GM18505 (cell line): ENCODE results near the gene MTSS2.

Experiments
- ATAC-seq: cut with Tn5 transposase; IDR thresholded peaks from one replicate; pipeline ENCODE4 v1.9.1; 2021; ENCODE audit not compliant: unreplicated experiment
- POLR2A ChIP-seq: IDR thresholded peaks from 4 replicates; pipeline ENCODE4 v1.6.1; 2011; ENCODE audit warnings: borderline replicate concordance; ENCODE audit not compliant: insufficient read depth, insufficient read length; ENCODE audit errors: extremely low read depth

Gene MTSS2

DNA sequence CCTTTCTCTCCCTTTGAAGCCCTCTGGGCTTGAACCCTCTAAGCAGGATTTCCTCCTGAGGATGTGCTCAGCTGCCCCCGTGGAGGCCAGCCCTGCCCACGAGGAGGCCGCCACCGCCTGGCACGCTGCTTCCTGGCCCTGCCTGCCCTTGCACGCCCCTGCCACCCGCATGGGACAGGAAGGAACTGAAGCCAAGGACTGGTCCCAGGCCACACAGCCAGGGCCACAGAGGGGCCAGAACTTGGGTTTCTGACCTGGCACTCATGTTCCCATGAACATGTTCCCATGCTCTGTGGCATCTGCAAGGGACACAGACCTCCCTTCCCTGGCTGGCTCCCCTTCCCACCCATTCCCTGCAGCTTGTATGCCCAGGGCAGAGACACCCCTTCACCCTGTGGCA, 24.1 kb upstream of the MTSS2 start:
- TF ChIP-seq POLR2A, result no peak
- ATAC-seq, result no peak

DNA sequence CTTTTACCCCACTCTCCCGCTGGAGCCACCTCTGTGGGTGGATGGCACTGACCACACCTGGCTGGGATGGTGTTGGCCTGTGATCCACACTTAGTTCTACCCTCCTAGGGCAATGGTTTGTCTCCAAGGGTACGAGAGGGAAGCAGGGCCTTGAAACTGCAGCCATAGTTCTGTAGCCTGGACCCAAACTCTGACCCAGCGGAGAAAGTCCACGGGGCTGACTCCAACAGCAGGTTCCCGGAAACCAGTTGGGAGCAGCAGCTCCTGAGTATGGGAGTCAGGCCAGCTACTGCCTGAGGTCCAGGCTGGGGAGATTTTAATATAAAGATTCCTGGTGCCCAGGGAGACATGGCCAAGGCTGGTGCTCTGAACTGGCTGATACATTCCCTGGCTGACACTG, 23.6 kb upstream of the MTSS2 start:
- ATAC-seq, result no peak
- TF ChIP-seq POLR2A, result no peak

DNA sequence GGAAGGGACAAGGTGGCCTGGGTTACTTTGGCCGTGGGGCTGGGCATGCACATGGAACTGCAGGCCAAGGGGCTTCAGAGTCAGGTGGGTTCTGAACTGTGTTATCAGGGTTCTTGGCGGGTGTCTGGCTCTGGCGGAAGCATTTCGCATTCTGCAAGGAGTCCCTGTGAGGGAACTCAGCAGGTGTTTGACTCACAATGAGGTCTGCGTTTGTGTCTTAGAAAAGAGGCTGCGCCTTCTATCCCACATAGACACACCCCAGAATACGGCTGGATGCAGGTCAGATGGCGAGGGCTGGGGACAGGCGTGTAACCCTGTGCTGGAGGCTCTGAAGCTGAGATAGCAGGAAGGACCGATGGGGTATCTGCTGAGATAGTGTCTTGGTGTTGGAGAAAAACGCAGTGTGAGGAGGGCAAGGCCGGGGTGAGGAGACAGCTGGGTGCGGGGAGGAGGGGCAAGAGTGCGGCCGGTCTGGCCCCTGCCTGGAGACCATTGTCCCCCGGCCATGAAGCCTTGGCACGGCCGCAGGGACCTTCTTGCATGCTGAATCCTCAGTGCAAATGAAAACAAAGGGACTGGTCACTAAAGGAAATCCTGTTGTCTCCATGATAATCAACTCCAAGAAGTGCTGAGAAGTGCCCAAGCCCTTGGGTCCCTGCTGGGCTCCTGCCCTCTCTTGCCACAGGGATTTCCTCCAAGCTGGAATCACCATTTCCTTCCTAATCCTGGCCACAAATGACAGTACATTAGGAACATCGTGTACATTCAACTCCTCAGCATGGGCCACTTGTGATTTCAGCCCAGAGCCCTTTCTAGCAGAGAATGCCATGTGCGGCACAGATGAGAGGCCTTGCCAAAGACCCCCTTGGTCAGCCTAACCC, 22.8 kb upstream of the MTSS2 start:
- no peak for ATAC-seq
- no peak for TF ChIP-seq POLR2A

DNA sequence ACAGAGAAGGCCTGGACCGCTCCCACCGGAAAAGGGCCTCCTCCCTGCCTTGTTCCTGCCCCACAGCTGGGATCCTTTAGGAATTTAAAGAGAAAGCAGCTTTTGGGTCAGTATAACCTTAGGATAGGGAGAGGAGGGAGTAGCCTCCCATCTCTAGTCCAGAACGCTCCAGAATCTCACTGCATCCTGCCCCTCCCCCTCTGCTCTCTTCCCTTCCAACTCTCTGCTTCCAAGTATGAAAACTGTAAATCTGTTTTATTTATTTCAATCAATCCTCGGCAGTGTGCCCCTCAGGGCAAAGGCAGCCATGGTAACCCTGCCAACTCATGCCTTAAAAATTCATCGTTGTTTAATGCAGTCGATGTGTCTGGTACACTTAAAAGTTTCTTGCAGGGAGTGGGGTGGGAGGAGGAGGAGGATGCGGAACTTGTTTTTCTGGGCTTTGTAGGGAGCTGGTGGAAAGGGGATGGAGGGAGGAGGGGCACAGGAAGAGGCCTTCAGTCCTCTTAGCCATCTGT, 21.2 kb upstream of the MTSS2 start:
- TF ChIP-seq POLR2A, result no peak
- no peak for ATAC-seq

DNA sequence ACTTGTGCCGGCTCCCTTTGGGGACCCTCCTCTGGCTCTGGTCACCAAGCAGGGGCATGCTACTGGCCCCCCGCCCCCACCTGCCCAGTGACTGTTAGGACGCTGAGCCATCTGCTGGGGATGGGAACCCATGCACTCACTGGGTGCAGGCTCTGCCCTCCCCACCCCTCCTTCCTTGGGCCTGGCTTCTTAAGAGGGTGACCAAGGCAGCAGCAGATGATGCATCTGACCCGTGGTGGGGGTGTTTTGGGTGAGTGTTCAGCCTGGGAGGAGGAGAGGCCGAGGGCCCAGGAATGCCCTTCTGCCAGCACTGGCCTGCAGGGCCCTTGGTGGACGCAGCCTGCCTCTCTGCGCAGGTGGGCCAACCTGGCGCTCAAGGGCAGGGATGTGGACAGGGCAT, 19.2 kb upstream of the MTSS2 start:
- no peak for ATAC-seq
- TF ChIP-seq POLR2A, result no peak

DNA sequence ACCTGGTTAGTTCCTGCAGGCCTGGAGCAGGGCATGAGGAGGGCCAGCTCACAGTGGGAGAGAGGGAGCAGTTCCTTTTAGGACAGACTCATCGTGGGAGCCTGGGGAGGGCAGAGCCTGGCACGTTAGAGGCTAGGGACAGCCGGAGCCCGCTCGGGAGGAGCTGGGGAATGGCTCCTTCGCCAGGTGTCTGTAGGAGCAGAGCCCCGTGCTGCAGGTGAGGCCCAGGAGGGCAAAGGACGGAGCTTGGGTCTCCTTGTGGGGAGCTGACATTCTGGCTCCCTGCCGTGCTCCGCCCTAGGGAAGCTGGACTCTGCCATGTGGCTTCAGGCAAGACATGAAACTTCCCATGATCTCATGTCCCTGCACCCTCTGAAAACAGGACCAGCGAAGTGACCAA, 18.7 kb upstream of the MTSS2 start:
- no peak for TF ChIP-seq POLR2A
- no peak for ATAC-seq

DNA sequence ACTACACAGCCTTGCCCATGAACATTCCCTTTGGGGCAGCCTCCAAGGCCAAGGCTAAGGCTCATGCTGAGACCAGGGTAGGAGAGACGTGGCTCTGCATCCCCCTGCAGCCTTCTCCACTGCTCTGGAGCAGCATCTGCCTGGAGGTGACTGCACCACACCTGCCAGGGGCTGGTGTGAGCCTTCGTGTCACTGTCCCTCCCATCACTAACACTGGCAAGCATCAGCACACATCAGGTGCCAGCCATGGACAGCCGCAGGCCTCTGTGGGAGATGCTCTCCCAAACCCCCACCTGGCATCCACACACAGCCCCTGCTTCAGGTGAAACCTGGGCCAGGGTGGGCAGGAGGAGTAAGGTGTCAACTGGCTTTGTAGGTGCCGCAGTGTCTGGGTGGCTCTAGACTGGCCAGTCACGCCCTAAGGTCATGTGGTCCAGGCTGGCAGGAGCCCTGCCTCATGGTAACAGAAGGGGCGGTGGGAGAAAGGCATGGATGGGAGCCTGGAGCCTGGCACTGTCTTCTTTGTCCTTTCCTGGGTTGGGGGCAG, 18.1 kb upstream of the MTSS2 start:
- TF ChIP-seq POLR2A, result no peak
- ATAC-seq, result no peak

DNA sequence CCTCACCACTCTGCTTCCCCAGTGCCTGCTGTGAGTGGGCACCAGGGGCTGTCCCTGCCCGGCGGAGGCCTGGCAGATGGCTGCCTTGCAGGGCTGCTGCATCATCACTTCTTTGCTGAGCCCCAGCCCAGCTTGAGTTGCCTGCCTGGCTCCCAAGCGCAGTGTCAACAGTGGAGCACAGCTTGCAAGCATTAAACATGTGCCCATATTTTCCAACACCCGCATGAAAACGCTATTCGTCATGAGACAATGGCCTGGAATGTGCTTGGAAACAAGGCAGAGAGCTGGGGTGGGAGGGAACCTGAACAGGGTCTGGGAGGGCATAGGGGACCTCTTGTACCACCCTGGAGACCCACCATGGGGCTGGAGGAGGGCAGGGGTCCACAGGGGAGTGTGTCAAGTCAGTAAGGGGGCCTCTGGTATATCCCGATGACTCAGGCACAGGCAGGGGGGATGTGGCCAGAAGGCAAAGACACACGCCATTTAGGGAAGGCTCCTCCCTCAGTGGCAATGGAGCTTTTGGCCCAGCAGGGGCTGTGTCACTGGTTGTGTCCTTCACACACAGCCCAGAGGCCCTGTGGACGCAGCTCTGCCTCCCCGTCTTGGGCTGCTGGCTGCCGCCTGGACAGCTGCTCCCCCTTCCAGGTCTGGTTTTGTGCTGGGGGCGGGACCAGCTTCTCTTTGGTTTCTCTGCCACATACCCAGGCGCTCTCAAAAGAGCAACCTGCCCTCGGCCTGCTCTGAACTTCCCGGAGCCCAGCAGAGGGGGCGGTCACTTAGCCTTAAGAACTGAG, 17.4 kb upstream of the MTSS2 start:
- no peak for TF ChIP-seq POLR2A
- ATAC-seq, result no peak

DNA sequence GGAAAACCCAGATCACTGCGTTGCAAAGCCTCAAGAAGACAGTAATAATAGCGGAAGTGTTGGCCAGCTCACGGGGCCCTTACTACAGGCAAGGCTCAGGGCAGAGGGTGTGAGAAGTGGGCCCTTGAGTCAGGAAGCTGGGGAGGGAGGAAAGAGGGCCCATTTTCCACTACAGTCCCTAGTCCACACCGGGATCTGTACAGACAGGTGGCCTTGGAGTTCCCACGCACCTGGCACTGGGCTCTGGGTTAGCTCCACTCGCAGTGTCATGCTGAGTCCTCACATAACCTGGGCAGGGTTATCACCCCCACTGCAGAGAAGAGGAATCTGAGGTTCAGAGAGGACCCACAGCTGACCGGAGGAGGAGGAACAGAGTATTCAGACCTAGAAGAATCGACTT, 16.8 kb upstream of the MTSS2 start:
- ATAC-seq, result no peak
- no peak for TF ChIP-seq POLR2A

DNA sequence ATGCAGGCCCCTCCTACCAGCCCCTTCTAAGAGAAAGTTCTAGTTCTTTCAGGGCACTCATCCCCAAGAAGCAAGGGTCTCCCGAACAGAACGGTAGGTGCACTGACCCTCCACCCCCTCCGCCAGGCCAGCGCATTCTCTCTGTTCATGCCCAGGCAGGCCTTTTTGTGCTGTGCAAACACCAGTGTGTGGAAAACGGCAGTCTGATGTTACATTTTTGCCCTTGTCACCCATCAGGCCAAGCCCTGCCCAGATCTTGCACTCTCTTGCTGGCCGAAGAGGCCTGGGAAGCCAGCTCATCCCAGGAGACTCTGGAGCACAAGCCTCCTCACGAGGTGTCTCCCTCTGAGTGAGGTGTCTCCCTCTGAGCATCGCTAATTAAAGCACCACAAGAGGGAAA, 16.1 kb upstream of the MTSS2 start:
- ATAC-seq, result no peak
- no peak for TF ChIP-seq POLR2A

DNA sequence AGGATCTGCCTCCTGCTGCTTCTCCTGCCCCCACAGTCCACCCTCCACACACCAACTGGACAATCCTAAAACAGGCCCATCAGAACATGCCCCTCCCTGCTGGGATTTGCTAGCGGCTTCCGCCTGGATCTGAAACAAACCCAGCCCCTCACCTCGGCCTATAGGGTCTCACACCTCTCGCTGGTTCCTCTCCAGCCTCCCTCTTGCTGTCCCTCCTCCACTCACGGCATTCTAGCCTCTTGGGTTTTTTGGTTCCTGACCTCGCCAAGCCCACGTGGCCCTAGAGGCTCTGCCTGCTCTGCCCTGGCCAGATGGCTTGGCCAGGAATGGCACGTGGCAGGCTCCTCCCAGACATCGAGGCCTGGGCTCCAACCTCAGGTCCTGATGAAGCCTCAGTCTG, 15.7 kb upstream of the MTSS2 start:
- TF ChIP-seq POLR2A, result no peak
- no peak for ATAC-seq

DNA sequence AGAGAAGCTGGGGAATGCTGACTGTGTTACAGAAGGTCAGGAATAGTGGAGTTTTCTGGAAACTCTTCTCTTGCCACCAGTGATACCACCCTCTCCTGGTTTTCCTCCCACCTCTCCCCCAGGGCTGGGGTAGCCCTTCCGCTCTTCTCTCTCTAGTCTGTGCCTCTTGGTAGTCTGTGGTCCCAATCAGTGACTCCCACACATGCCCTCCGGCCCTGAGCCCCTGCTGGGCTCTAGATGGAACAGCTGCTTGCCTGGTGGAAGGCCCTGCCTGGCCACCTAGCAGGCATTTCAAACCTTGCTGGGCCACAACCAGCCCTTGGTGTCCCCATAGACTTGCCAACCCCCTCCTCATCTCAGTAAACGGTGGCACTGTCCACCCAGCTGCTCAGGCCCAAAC, 15.2 kb upstream of the MTSS2 start:
- TF ChIP-seq POLR2A, result no peak
- no peak for ATAC-seq
